HepG2 (cell line): Measurements from ENCODE around the gene SLC22A23. TPM values are rescaled to one million over a fixed set of nuclear protein-coding genes. Genes with fewer than 3 reads are reported as not detected.

Source experiments
- ELF1 ChIP-seq: sonication (generic); formaldehyde crosslinking; IDR thresholded peaks from 2 replicates; pipeline ENCODE4 v1.4.0; 2020; ENCODE audit warnings: missing genetic modification reagents
- NAIF1 ChIP-seq: sonication (generic); formaldehyde crosslinking; IDR thresholded peaks from 2 replicates; pipeline ENCODE4 v1.5.0; 2020; ENCODE audit warnings: mild to moderate bottlenecking, missing genetic modification reagents, borderline replicate concordance
- NFKB2 ChIP-seq: sonication (generic); formaldehyde crosslinking; IDR thresholded peaks from 2 replicates; pipeline ENCODE4 v1.4.0; 2020; ENCODE audit warnings: missing genetic modification reagents, borderline replicate concordance
- PPARG ChIP-seq: conservative IDR thresholded peaks from 2 replicates; pipeline ENCODE4 v1.6.1; 2016; ENCODE audit warnings: missing biosample characterization, missing genetic modification reagents
- TBP ChIP-seq: sonication (generic); formaldehyde crosslinking; IDR thresholded peaks from 2 replicates; pipeline ENCODE4 v1.5.0; 2020; ENCODE audit warnings: missing genetic modification reagents
- TOE1 ChIP-seq: sonication (generic); formaldehyde crosslinking; IDR thresholded peaks from 2 replicates; pipeline ENCODE4 v1.4.0; 2020; ENCODE audit warnings: mild to moderate bottlenecking, missing genetic modification reagents
- ZNF124 ChIP-seq: sonication (generic); formaldehyde crosslinking; IDR thresholded peaks from 2 replicates; pipeline ENCODE4 v1.4.0; 2020; ENCODE audit warnings: missing genetic modification reagents
- ZNF382 ChIP-seq: sonication (generic); formaldehyde crosslinking; IDR thresholded peaks from 2 replicates; pipeline ENCODE4 v1.5.0; 2020; ENCODE audit warnings: missing genetic modification reagents, mild to moderate bottlenecking, borderline replicate concordance
- ZNF660 ChIP-seq: sonication (generic); formaldehyde crosslinking; IDR thresholded peaks from 2 replicates; pipeline ENCODE4 v1.5.1; 2020; ENCODE audit warnings: mild to moderate bottlenecking, low read depth, missing genetic modification reagents, borderline replicate concordance
- polyA plus RNA-seq, 8 experiments: library from polyadenylated mRNA; depleted of rRNA in 3 of 8; stranded (reverse) in 7 of 8; unstranded in 1 of 8; fragments of >200 nt; fragmentation: Illumina TruSeq in 4 of 8; extraction: Trizol in 4 of 8; gene quantifications; 2 replicates each; pipeline versions ENCODE4 v1.2.1 to v1.2.3, GENCODE V29; 2011 to 2016; ENCODE audit warnings: low read depth in 4 of 8, missing spikeins in 1 of 8, mixed read lengths in 1 of 8; ENCODE audit not compliant: insufficient read depth in 1 of 8
- total RNA-seq, 5 experiments: library from RNA; depleted of rRNA; stranded (reverse); fragments of >200 nt; fragmentation: Illumina TruSeq; extraction: Trizol; gene quantifications; 2 replicates each; pipeline ENCODE4 v1.2.3, GENCODE V29; 2016; ENCODE audit warnings: low read depth in 1 of 5
- TF ChIP-seq, protein P1 (sequence below): sonication (generic); formaldehyde crosslinking; IDR thresholded peaks from 2 replicates; pipeline ENCODE4 v1.4.0; 2020; ENCODE audit warnings: missing genetic modification reagents
- TF ChIP-seq, protein P2 (sequence below): sonication (generic); formaldehyde crosslinking; IDR thresholded peaks from 2 replicates; pipeline ENCODE4 v1.5.0; 2020; ENCODE audit warnings: mild to moderate bottlenecking, missing genetic modification reagents
- TF ChIP-seq, protein P3 (sequence below): sonication (generic); formaldehyde crosslinking; IDR thresholded peaks from 2 replicates; pipeline ENCODE4 v1.5.0; 2020; ENCODE audit warnings: mild to moderate bottlenecking, missing genetic modification reagents
- TF ChIP-seq, protein P4 (sequence below): sonication (generic); formaldehyde crosslinking; IDR thresholded peaks from 2 replicates; pipeline ENCODE4 v1.4.0; 2020; ENCODE audit warnings: missing genetic modification reagents, mild to moderate bottlenecking, borderline replicate concordance
- TF ChIP-seq, protein P5 (sequence below): IDR thresholded peaks from 2 replicates; pipeline ENCODE4 v1.6.1; 2016

SLC22A23 gene
- total and polyA plus RNA-seq, 2 of the 13 experiments (the other 11 are each of a cell fraction or from before 2014, with no cell fraction given) = 11.8 to 17.5 TPM

DNA sequence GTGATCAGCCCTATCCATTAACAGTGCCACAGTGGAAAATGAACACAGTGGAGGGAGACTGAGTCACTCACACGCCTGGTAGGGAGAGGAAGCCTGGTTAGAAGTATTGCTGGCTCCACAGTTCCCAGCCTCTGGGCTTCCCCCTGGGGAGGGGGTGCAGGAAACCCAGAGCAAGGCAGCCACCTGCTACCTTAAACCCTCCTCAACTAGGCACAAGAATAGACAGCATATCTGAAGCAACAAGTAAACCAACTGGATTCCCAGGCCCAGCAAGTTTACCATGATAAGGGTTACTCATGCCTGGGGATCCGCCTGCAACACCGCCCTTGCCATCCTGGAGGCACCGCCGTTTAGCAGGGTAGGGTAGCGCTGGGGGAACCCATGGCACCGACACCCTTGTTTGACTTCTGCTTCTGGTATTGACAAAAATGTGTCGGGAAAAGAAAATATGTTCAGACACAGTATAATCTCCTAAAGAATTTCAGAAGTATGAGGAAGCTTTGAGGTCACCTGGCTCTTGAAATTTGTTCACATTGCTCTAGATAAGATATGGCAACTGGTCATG, 38.3 kb downstream of the SLC22A23 start (continued):
- TF ChIP-seq, protein P1, sequence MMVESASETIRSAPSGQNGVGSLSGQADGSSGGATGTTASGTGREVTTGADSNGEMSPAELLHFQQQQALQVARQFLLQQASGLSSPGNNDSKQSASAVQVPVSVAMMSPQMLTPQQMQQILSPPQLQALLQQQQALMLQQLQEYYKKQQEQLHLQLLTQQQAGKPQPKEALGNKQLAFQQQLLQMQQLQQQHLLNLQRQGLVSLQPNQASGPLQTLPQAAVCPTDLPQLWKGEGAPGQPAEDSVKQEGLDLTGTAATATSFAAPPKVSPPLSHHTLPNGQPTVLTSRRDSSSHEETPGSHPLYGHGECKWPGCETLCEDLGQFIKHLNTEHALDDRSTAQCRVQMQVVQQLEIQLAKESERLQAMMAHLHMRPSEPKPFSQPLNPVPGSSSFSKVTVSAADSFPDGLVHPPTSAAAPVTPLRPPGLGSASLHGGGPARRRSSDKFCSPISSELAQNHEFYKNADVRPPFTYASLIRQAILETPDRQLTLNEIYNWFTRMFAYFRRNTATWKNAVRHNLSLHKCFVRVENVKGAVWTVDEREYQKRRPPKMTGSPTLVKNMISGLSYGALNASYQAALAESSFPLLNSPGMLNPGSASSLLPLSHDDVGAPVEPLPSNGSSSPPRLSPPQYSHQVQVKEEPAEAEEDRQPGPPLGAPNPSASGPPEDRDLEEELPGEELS (CRISPR knock-in tag) = 0 out of 2 replicates have a peak, but pooled peaks have one; percentile 17
- TF ChIP-seq, protein P2, sequence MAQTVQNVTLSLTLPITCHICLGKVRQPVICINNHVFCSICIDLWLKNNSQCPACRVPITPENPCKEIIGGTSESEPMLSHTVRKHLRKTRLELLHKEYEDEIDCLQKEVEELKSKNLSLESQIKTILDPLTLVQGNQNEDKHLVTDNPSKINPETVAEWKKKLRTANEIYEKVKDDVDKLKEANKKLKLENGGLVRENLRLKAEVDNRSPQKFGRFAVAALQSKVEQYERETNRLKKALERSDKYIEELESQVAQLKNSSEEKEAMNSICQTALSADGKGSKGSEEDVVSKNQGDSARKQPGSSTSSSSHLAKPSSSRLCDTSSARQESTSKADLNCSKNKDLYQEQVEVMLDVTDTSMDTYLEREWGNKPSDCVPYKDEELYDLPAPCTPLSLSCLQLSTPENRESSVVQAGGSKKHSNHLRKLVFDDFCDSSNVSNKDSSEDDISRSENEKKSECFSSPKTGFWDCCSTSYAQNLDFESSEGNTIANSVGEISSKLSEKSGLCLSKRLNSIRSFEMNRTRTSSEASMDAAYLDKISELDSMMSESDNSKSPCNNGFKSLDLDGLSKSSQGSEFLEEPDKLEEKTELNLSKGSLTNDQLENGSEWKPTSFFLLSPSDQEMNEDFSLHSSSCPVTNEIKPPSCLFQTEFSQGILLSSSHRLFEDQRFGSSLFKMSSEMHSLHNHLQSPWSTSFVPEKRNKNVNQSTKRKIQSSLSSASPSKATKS = no peak
- TF ChIP-seq, protein P3, sequence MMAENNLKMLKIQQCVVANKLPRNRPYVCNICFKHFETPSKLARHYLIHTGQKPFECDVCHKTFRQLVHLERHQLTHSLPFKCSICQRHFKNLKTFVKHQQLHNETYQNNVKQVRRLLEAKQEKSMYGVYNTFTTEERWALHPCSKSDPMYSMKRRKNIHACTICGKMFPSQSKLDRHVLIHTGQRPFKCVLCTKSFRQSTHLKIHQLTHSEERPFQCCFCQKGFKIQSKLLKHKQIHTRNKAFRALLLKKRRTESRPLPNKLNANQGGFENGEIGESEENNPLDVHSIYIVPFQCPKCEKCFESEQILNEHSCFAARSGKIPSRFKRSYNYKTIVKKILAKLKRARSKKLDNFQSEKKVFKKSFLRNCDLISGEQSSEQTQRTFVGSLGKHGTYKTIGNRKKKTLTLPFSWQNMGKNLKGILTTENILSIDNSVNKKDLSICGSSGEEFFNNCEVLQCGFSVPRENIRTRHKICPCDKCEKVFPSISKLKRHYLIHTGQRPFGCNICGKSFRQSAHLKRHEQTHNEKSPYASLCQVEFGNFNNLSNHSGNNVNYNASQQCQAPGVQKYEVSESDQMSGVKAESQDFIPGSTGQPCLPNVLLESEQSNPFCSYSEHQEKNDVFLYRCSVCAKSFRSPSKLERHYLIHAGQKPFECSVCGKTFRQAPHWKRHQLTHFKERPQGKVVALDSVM = no peak
- TF ChIP-seq ZNF382 (CRISPR knock-in tag) (no peak), TOE1 (CRISPR knock-in tag) (no peak), TBP (CRISPR knock-in tag) (no peak), ZNF660 (CRISPR knock-in tag) (no peak), PPARG (CRISPR knock-in tag) (no peak), NAIF1 (CRISPR knock-in tag) (0 out of 2 replicates have a peak, but pooled peaks have one; percentile 20), ELF1 (CRISPR knock-in tag) (no peak), ZNF124 (CRISPR knock-in tag) (no peak), NFKB2 (peak; percentile 35; the same call in 1 of the 2 replicates)
- TF ChIP-seq, protein P4, sequence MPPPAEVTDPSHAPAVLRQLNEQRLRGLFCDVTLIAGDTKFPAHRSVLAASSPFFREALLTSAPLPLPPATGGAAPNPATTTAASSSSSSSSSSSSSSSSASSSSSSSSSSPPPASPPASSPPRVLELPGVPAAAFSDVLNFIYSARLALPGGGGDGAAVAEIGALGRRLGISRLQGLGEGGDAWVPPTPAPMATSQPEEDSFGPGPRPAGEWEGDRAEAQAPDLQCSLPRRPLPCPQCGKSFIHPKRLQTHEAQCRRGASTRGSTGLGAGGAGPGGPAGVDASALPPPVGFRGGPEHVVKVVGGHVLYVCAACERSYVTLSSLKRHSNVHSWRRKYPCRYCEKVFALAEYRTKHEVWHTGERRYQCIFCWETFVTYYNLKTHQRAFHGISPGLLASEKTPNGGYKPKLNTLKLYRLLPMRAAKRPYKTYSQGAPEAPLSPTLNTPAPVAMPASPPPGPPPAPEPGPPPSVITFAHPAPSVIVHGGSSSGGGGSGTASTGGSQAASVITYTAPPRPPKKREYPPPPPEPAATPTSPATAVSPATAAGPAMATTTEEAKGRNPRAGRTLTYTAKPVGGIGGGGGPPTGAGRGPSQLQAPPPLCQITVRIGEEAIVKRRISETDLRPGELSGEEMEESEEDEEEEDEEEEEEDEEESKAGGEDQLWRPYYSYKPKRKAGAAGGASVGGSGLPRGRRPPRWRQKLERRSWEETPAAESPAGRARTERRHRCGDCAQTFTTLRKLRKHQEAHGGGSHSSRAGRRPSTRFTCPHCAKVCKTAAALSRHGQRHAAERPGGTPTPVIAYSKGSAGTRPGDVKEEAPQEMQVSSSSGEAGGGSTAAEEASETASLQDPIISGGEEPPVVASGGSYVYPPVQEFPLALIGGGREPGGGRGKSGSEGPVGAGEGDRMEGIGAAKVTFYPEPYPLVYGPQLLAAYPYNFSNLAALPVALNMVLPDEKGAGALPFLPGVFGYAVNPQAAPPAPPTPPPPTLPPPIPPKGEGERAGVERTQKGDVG (CRISPR knock-in tag) = peak; percentile 92; the same call in 1 of the 2 replicates
- TF ChIP-seq, protein P5, sequence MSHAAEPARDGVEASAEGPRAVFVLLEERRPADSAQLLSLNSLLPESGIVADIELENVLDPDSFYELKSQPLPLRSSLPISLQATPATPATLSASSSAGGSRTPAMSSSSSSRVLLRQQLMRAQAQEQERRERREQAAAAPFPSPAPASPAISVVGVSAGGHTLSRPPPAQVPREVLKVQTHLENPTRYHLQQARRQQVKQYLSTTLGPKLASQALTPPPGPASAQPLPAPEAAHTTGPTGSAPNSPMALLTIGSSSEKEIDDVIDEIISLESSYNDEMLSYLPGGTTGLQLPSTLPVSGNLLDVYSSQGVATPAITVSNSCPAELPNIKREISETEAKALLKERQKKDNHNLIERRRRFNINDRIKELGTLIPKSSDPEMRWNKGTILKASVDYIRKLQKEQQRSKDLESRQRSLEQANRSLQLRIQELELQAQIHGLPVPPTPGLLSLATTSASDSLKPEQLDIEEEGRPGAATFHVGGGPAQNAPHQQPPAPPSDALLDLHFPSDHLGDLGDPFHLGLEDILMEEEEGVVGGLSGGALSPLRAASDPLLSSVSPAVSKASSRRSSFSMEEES (CRISPR knock-in tag) = peak; percentile 33; the same call in 1 of the 2 replicates
